ENCODE results near the gene RELL1. TPM values are rescaled to one million over a fixed set of nuclear protein-coding genes. Genes with fewer than 3 reads are reported as not detected.

The RELL1 gene
- total and polyA plus RNA-seq, 10 of the 15 experiments (the other 5 are each of a cell fraction or from before 2014, with no cell fraction given), result 0.20 to 10.9 (median 3.9) TPM

DNA sequence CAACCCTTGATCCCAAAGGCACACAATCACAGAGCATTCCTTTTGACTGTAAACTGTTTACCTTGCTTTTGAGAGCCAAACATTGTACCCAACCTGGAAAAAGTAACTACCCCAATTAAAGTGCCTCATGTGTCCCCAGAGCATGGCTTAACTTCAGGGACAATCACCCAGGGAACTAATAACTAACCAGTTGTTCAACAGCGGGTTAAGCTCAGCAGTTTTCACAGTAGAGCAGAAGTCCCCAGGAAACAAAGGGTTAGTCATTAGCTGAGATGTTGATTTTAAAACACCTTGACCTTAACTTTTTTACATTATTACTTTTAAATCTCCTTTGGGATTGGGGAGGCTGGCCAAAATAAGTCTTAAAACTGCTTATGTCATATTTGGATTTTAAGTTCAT is 94.8 kb downstream of the RELL1 start (continued):
- TF ChIP-seq, protein P1, sequence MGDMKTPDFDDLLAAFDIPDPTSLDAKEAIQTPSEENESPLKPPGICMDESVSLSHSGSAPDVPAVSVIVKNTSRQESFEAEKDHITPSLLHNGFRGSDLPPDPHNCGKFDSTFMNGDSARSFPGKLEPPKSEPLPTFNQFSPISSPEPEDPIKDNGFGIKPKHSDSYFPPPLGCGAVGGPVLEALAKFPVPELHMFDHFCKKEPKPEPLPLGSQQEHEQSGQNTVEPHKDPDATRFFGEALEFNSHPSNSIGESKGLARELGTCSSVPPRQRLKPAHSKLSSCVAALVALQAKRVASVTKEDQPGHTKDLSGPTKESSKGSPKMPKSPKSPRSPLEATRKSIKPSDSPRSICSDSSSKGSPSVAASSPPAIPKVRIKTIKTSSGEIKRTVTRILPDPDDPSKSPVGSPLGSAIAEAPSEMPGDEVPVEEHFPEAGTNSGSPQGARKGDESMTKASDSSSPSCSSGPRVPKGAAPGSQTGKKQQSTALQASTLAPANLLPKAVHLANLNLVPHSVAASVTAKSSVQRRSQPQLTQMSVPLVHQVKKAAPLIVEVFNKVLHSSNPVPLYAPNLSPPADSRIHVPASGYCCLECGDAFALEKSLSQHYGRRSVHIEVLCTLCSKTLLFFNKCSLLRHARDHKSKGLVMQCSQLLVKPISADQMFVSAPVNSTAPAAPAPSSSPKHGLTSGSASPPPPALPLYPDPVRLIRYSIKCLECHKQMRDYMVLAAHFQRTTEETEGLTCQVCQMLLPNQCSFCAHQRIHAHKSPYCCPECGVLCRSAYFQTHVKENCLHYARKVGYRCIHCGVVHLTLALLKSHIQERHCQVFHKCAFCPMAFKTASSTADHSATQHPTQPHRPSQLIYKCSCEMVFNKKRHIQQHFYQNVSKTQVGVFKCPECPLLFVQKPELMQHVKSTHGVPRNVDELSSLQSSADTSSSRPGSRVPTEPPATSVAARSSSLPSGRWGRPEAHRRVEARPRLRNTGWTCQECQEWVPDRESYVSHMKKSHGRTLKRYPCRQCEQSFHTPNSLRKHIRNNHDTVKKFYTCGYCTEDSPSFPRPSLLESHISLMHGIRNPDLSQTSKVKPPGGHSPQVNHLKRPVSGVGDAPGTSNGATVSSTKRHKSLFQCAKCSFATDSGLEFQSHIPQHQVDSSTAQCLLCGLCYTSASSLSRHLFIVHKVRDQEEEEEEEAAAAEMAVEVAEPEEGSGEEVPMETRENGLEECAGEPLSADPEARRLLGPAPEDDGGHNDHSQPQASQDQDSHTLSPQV (IDR thresholded peaks at IDR 0.05), result no peak
- TF ChIP-seq NFYB (IDR thresholded peaks at IDR 0.05; ENCODE audit: insufficient read depth, low read depth, low read length), result no peak

DNA sequence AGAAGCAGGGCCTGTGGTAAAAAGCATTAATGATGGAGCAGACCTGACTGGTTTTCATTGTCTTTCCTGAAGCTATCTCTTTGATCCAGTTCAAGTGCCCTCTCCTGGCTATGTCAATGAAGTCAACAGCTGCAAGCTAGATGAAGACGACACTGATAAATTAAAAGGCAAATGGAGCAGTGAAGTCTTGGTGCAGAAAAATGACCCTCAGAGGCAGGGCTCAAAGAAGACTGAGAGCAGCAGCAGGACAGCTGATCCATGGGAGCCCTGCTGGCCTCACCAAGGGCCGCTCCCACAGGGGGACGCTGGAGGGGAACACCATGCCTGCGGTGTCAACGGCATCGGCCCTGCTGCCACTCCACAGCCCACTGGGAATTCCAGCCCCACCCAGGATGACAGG is 96.2 kb downstream of the RELL1 start:
- intact Hi-C loops (cut with micrococcal nuclease; ENCODE audit: unreplicated experiment), result no loop called here
- Histone ChIP-seq H3K4me3 (no peak overlapping the region), H3K79me2 (ENCODE audit: control insufficient read depth, insufficient read depth, low read length) (no peaks in the 10 kb centered on the region), H2AFZ (ENCODE audit: control insufficient read depth, low read depth, low read length) (no peak overlapping the region), H3K9me3 (replicated peaks; ENCODE audit: control insufficient read depth, insufficient read depth, low read length) (no peaks in the 10 kb centered on the region), H4K20me1 (ENCODE audit: control insufficient read depth, insufficient read depth) (no peaks in the 10 kb centered on the region), H3K27me3 (replicated peaks in 1 of 2; ENCODE audit: control insufficient read depth in 2 of 2, insufficient read depth in 2 of 2, low read length in 1 of 2) (no peaks in the 10 kb centered on the region), H3K9ac (ENCODE audit: control insufficient read depth, insufficient read depth, low read length) (no peak overlapping the region), H3K36me3 (ENCODE audit: control insufficient read depth in 2 of 2, insufficient read depth in 2 of 2, low read length in 1 of 2) (no peaks in the 10 kb centered on the region), H3K27ac (ENCODE audit: control insufficient read depth, insufficient read depth) (no peak overlapping the region), H3K4me1 (ENCODE audit: control insufficient read depth, insufficient read depth, low read length) (no peaks in the 10 kb centered on the region), H3K4me2 (ENCODE audit: control insufficient read depth, insufficient read depth) (no peak overlapping the region)
- ChIA-PET SMC1A (ENCODE audit: uncharacterized antibody, unreplicated experiment) (interaction anchor here (0.7 to 1.3 kb wide), 2 partner anchors 13 to 14 kb away, joined by 3 read pairs; no protein-coding TSS in a partner anchor), CTCF (interaction anchor here (0.7 to 1.3 kb wide), 2 partner anchors 9 to 217 kb away, joined by 3 read pairs; no protein-coding TSS in a partner anchor), RAD21 (ENCODE audit: unreplicated experiment) (no interaction called here), POLR2A (no interaction called here)
- 47% methylated on average over 6 of the region's 6 CpGs for WGBS (ENCODE audit: insufficient coverage, insufficient replicate concordance, low lambda C conversion rate, missing lambda C conversion rate)
- in situ Hi-C loops (cut with MboI), result no loop called here
- no peak for DNase-seq (ENCODE audit: low read depth, low spot score)
- no TSS peak for BruUV-seq (replicated peaks)
- no peak for ATAC-seq
- no peak for FAIRE-seq
- no peak for TF ChIP-seq SIN3A (IDR thresholded peaks at IDR 0.05; ENCODE audit: low read depth, low read length)
- TF ChIP-seq, protein P2, sequence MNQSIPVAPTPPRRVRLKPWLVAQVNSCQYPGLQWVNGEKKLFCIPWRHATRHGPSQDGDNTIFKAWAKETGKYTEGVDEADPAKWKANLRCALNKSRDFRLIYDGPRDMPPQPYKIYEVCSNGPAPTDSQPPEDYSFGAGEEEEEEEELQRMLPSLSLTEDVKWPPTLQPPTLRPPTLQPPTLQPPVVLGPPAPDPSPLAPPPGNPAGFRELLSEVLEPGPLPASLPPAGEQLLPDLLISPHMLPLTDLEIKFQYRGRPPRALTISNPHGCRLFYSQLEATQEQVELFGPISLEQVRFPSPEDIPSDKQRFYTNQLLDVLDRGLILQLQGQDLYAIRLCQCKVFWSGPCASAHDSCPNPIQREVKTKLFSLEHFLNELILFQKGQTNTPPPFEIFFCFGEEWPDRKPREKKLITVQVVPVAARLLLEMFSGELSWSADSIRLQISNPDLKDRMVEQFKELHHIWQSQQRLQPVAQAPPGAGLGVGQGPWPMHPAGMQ (IDR thresholded peaks at IDR 0.05; ENCODE audit: borderline replicate concordance), result no peak
- TF ChIP-seq JUNB (IDR thresholded peaks at IDR 0.05), result no peak
- no peak for TF ChIP-seq POLR2AphosphoS5 (IDR thresholded peaks at IDR 0.05; ENCODE audit: low read length)
- TF ChIP-seq, protein P3, sequence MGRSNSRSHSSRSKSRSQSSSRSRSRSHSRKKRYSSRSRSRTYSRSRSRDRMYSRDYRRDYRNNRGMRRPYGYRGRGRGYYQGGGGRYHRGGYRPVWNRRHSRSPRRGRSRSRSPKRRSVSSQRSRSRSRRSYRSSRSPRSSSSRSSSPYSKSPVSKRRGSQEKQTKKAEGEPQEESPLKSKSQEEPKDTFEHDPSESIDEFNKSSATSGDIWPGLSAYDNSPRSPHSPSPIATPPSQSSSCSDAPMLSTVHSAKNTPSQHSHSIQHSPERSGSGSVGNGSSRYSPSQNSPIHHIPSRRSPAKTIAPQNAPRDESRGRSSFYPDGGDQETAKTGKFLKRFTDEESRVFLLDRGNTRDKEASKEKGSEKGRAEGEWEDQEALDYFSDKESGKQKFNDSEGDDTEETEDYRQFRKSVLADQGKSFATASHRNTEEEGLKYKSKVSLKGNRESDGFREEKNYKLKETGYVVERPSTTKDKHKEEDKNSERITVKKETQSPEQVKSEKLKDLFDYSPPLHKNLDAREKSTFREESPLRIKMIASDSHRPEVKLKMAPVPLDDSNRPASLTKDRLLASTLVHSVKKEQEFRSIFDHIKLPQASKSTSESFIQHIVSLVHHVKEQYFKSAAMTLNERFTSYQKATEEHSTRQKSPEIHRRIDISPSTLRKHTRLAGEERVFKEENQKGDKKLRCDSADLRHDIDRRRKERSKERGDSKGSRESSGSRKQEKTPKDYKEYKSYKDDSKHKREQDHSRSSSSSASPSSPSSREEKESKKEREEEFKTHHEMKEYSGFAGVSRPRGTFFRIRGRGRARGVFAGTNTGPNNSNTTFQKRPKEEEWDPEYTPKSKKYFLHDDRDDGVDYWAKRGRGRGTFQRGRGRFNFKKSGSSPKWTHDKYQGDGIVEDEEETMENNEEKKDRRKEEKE (IDR thresholded peaks at IDR 0.05), result no peak
- TF ChIP-seq, protein P4, sequence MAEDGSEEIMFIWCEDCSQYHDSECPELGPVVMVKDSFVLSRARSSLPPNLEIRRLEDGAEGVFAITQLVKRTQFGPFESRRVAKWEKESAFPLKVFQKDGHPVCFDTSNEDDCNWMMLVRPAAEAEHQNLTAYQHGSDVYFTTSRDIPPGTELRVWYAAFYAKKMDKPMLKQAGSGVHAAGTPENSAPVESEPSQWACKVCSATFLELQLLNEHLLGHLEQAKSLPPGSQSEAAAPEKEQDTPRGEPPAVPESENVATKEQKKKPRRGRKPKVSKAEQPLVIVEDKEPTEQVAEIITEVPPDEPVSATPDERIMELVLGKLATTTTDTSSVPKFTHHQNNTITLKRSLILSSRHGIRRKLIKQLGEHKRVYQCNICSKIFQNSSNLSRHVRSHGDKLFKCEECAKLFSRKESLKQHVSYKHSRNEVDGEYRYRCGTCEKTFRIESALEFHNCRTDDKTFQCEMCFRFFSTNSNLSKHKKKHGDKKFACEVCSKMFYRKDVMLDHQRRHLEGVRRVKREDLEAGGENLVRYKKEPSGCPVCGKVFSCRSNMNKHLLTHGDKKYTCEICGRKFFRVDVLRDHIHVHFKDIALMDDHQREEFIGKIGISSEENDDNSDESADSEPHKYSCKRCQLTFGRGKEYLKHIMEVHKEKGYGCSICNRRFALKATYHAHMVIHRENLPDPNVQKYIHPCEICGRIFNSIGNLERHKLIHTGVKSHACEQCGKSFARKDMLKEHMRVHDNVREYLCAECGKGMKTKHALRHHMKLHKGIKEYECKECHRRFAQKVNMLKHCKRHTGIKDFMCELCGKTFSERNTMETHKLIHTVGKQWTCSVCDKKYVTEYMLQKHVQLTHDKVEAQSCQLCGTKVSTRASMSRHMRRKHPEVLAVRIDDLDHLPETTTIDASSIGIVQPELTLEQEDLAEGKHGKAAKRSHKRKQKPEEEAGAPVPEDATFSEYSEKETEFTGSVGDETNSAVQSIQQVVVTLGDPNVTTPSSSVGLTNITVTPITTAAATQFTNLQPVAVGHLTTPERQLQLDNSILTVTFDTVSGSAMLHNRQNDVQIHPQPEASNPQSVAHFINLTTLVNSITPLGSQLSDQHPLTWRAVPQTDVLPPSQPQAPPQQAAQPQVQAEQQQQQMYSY (CRISPR knock-in tag; IDR thresholded peaks at IDR 0.05), result no peak
- no peak for TF ChIP-seq ZZZ3 (IDR thresholded peaks at IDR 0.05; ENCODE audit: control insufficient read depth, insufficient read length, low read depth)
